ENCODE results near the gene FRAT1.

GRCh38 chr10:97291357-97292096, 27.5 kb upstream of the FRAT1 start:
- TF ChIP-seq CTCF (IDR thresholded peaks at IDR 0.05; ENCODE audit: low read depth, low read length, poor library complexity, severe bottlenecking), result no peak
- TF ChIP-seq EZH2phosphoT487 (IDR thresholded peaks at IDR 0.05; ENCODE audit: borderline replicate concordance, low read length), result no peak
